Measurements from ENCODE around the gene ATG9B.

- TF ChIP-seq POLR2A (IDR thresholded peaks at IDR 0.05; ENCODE audit: borderline replicate concordance, extremely low read depth, insufficient read depth, insufficient read length), result no peak
- no peak for TF ChIP-seq CTCF (IDR thresholded peaks at IDR 0.05 in 2 of 3, conservative IDR thresholded peaks at IDR 0.05 in 1 of 3; ENCODE audit: borderline replicate concordance in 1 of 3, insufficient read depth in 1 of 3, low read depth in 2 of 3, low read length in 2 of 3)
- TF ChIP-seq EZH2 (IDR thresholded peaks at IDR 0.05), result no peak
- TF ChIP-seq POLR2AphosphoS5 (IDR thresholded peaks at IDR 0.05; ENCODE audit: low read depth, low read length), result no peak
- TF ChIP-seq EGR1 (IDR thresholded peaks at IDR 0.05; ENCODE audit: low read depth), result no peak
- TF ChIP-seq JUND (IDR thresholded peaks at IDR 0.05), result no peak
- TF ChIP-seq ELF1 (IDR thresholded peaks at IDR 0.05; ENCODE audit: borderline replicate concordance, low read depth), result no peak
- no peak for TF ChIP-seq RAD21 (IDR thresholded peaks at IDR 0.05; ENCODE audit: low read depth)
- TF ChIP-seq TCF7L2 (IDR thresholded peaks at IDR 0.05; ENCODE audit: borderline replicate concordance, extremely low read depth, insufficient read depth, insufficient read length), result no peak
- no peak for TF ChIP-seq SRF (IDR thresholded peaks at IDR 0.05; ENCODE audit: low read depth)
- no peak for TF ChIP-seq FOSL1 (IDR thresholded peaks at IDR 0.05; ENCODE audit: low read depth)
- no peak for TF ChIP-seq YY1 (IDR thresholded peaks at IDR 0.05; ENCODE audit: extremely low read depth, insufficient replicate concordance, low read depth, low read length)
These were observed 52.9 kb downstream of the ATG9B start for GRCh38 chr7:150971242-150972022.
